HG03039 (cell line): ENCODE data around the gene PAEP.

ENCODE experiments used
- ATAC-seq: cut with Tn5 transposase; IDR thresholded peaks from one replicate; pipeline ENCODE4 v1.9.1; 2021; ENCODE audit warnings: mild to moderate bottlenecking, moderate library complexity; ENCODE audit not compliant: unreplicated experiment

The PAEP gene

GRCh38 chr9:135574331-135574730 lies 12.8 kb downstream of the PAEP start:
- no peak for ATAC-seq

- no peak for ATAC-seq
These were observed 13.4 kb downstream of the PAEP start for GRCh38 chr9:135574943-135575342.

DNA sequence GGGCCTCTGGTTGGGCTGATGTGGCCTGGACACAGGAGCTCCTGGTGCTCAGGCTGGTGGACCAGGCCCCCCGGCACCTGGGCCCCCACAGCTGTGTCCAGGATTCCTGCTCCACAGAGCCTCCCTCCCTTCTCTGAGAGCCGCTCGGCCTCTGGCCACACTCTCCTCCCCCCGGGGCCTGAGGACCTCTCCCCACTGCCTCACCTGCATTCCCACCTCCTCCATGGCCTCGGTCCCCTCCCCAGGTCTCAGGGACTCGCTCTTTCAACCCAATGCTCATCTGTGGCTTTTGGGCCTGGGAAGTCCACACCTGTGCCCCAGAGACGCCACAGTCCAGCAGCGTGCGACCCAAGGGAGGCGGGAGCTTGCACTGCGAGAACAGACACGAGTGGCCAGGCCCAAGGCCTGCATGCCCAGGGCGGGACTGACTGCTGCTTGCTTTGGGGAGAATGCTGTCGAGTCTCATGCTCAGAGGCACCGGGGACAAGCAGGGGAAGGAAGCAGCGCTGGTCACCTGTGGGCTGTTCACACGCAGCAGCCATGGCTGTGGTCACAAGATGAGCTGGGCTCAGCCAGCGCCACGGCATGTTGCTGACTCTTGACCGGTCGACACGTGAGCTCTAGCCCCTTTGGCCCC lies 14.6 kb downstream of the PAEP start:
- no peak for ATAC-seq

GRCh38 chr9:135577256-135577655 lies 15.7 kb downstream of the PAEP start:
- no peak for ATAC-seq

GRCh38 chr9:135579356-135579755 lies 17.8 kb downstream of the PAEP start:
- no peak for ATAC-seq

DNA sequence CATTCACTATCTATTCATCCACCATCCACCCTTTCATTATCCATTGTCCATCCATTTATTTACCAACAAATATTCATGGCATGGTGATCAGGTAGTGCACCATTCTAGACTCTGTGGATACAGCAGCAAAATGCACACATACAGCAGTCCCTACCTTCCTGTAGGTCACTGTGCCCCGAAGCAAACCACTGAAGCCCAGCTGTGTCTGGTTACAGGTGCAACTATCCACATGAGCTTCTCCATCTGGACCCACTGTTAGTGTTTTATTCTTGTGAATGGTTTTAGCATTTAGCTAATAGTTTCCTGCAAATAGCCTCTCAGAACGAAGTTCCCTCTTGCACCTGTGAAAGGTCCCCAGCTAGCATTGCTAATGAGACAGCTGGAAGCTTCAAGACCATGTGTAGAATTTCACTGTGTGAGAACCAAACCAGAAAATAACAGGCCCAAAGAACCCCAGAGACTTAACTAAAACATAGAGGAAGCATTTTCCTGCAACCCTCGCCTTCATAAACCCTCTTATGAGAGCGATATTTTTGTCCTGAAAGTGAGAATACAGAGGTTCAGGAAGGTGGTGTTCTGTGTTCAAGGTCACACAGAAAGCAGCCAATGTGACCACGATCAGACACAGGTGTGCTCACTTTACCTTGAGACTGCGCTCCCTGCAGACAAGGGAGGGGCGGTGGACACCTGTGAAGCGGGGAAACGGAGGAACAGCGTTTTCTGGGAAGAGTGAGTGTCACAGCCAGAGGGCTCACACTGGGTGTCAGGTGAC lies 18.5 kb downstream of the PAEP start:
- ATAC-seq: no peak

DNA sequence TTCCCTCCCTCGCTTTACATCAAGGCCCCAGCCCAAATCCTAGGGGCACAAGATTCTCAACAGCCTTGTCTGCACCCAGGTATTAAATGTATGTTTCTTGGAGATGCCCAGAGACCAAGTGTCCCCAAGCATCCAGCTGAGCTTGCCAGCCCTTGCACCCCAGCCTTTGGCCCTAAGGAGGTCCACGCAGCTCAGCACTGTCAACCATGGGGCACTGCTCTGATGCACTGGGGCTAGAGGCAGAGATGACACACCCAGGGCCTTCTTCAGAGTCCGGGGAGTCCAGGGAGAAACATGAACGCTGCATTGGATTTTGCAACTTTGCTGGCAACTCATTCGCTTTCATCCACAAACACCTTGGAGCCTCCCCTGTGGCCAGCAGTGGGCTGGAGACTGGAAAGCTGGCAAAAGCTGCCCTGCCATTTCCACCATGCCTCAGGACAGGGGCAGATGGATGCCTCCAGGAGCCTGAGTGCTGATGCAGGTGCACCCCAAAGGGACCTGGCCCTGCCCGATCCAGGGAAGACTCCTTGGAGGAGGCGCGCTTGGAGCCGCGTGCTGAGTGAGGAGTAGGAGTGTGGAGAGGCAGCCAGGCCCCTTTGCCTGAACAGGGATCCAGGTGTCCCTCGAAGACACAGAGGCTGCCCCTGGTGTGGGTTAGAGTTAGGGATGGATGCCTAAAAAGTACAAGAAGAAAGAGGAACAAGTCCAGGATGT lies 19.3 kb downstream of the PAEP start:
- no peak for ATAC-seq

- no peak for ATAC-seq
These were observed 20.3 kb downstream of the PAEP start for GRCh38 chr9:135581636-135582426.

- ATAC-seq: no peak
These were observed 21.0 kb downstream of the PAEP start for GRCh38 chr9:135582541-135582940.

- ATAC-seq: no peak
These were observed 21.6 kb downstream of the PAEP start for GRCh38 chr9:135582966-135583687.

GRCh38 chr9:135583688-135584011 lies 22.1 kb downstream of the PAEP start:
- ATAC-seq: no peak

- ATAC-seq: no peak
These were observed 22.8 kb downstream of the PAEP start for GRCh38 chr9:135584371-135584770.

- ATAC-seq: no peak
These were observed 23.4 kb downstream of the PAEP start for GRCh38 chr9:135584934-135585333.

- no peak for ATAC-seq
These were observed 25.1 kb downstream of the PAEP start for GRCh38 chr9:135586601-135587109.

DNA sequence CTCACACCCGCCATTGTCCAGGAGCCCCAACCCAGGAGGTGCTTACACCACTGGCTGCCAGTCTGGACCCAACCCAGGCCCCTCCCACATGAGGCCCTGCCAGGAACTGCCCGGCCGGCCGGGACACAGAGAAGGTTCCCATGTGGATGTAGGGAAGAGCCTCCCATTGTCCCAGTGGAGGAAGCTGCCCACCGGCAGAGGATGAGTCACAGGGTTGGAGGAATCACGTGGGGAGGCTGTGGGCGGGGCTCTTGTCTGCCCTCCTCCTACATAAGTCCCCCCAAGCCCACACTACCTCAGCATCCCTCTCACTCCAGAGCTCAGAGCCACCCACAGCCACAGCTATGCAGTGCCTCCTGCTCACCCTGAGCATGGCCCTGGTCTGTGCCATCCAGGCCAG lies 26.1 kb downstream of the PAEP start:
- no peak for ATAC-seq

DNA sequence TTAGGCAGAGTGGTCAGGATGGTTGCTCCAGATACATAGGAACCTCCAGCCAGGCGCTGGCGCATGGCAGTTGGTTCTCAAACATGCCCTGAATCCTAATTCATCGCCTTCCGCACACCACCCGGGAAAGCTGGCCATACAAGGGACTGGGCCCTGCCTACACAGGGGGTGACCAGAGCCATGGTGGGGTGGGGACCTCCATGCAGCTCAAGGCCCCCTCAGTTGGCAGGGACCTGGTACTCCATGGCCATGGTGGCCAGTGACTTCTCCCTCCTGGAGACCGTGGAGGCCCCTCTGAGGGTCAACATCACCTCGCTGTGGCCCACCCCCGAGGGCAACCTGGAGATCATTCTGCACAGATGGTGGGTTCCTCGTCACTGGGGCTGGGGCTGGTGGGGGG lies 26.8 kb downstream of the PAEP start:
- no peak for ATAC-seq

GRCh38 chr9:135588886-135589595 lies 27.5 kb downstream of the PAEP start:
- ATAC-seq: no peak

DNA sequence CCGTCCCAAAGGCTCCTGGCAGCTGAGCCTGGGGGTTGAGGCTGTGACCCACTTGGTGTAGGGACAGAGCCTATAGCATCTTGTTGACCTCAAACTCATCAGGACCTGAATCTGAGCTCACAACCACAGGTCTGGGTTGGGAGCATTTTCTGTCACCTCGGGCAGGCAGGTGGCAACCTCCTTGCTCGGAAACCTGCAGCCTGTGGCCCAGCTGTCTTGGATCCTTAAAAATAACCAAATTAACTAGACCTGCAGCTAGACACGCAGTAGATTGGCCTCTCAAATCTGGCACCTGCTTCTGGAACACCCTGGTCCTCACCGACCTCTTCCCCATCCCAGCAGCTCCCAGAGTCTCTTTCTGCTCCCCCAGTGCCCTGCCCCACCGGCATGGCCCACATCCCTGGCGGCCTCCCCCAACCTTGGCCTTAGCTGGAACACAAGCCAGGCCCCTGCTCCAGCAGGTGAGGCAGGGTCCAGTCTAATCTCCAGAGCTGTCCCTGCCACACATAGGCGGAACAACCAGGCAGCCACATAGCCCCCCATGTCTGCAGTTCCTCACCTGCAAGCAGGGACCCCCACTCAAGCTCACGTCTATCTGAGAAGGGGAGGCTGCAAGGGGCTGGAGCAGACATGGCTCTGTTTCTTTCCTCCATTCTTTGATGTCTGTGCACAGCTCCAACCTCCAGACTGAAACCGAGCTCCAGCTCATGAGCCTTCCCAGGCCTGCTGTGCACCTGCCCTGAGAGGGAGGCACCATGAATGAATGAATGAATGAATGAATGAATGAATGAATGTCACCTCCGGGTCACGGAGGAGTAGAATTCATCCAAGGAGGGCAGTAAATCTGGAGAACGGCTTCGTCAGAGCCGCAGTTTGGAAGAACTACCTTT lies 28.3 kb downstream of the PAEP start:
- ATAC-seq: no peak
